GM18867 (cell line): ENCODE data around the gene GET4.

ENCODE experiments used
- ATAC-seq: cut with Tn5 transposase; IDR thresholded peaks from one replicate; pipeline ENCODE4 v1.9.1; 2021; ENCODE audit warnings: mild to moderate bottlenecking, moderate library complexity; ENCODE audit not compliant: unreplicated experiment

Gene GET4

GRCh38 chr7:924541-925231 lies 48.3 kb downstream of the GET4 start:
- peak; percentile 53 for ATAC-seq

GRCh38 chr7:925601-926000 lies 49.2 kb downstream of the GET4 start:
- no peak for ATAC-seq

- ATAC-seq: no peak
These were observed 50.0 kb downstream of the GET4 start for GRCh38 chr7:926061-927030.

GRCh38 chr7:927031-927671 lies 50.8 kb downstream of the GET4 start:
- no peak for ATAC-seq

GRCh38 chr7:929311-929711 lies 53.0 kb downstream of the GET4 start:
- ATAC-seq: no peak

- no peak for ATAC-seq
These were observed 54.8 kb downstream of the GET4 start for GRCh38 chr7:930975-931758.

GRCh38 chr7:931871-932650 lies 55.7 kb downstream of the GET4 start:
- no peak for ATAC-seq

GRCh38 chr7:932651-932975 lies 56.3 kb downstream of the GET4 start:
- no peak for ATAC-seq

- ATAC-seq: no peak
These were observed 58.3 kb downstream of the GET4 start for GRCh38 chr7:934469-935163.

- no peak for ATAC-seq
These were observed 59.0 kb downstream of the GET4 start for GRCh38 chr7:935164-935873.

GRCh38 chr7:935874-936385 lies 59.6 kb downstream of the GET4 start:
- no peak for ATAC-seq

GRCh38 chr7:936386-937054 lies 60.2 kb downstream of the GET4 start:
- peak; percentile 81 for ATAC-seq

GRCh38 chr7:937856-938484 lies 61.6 kb downstream of the GET4 start:
- ATAC-seq: no peak

GRCh38 chr7:938546-939185 lies 62.3 kb downstream of the GET4 start:
- no peak for ATAC-seq

- no peak for ATAC-seq
These were observed 63.5 kb downstream of the GET4 start for GRCh38 chr7:939843-940242.

- ATAC-seq: no peak
These were observed 64.5 kb downstream of the GET4 start for GRCh38 chr7:940599-941408.
